Measurements from ENCODE around the gene DHH. TPM values are rescaled to one million over a fixed set of nuclear protein-coding genes. Genes with fewer than 3 reads are reported as not detected.

Gene DHH
- total and polyA plus RNA-seq, 10 of the 15 experiments (the other 5 are each of a cell fraction or from before 2014, with no cell fraction given) = 0.01 TPM; not detected in 9

- in situ Hi-C loops (cut with MboI) = loop anchor here (10.0 kb wide), 1 partner anchor 170 kb away; no protein-coding TSS in a partner anchor
- peaks cover 25% of the 10 kb centered on the region for H3K79me2 ChIP-seq (ENCODE audit: control insufficient read depth, insufficient read depth, low read length)
- H3K4me1 ChIP-seq (ENCODE audit: control insufficient read depth, insufficient read depth, low read length) = peaks cover 4% of the 10 kb centered on the region; the same call in 1 of the 2 replicates
- H3K4me2 ChIP-seq (ENCODE audit: control insufficient read depth, insufficient read depth) = no peak overlapping the region
- RAD21 ChIA-PET (ENCODE audit: unreplicated experiment) = interaction anchor here (0.6 to 4.3 kb wide), 10 partner anchors 8 to 172 kb away, joined by 3 to 66 read pairs (median 8); partner anchors contain the start of genes DHH and TUBA1B
- no peak overlapping the region for H2AFZ ChIP-seq (ENCODE audit: control insufficient read depth, low read depth, low read length)
- H3K9ac ChIP-seq (ENCODE audit: control insufficient read depth, insufficient read depth, low read length) = no peak overlapping the region
- WGBS (ENCODE audit: insufficient coverage, insufficient replicate concordance, low lambda C conversion rate, missing lambda C conversion rate) = 80% methylated on average over 5 of the region's 5 CpGs
- FAIRE-seq = no peak
- ATAC-seq = no peak
- POLR2A ChIA-PET = interaction anchor here (0.8 to 1.3 kb wide), 5 partner anchors 23 to 171 kb away, joined by 3 to 7 read pairs (median 4); partner anchors contain the start of gene TUBA1B
- H4K20me1 ChIP-seq (ENCODE audit: control insufficient read depth, insufficient read depth) = no peaks in the 10 kb centered on the region
- no peak for DNase-seq (ENCODE audit: low read depth, low spot score)
- no peaks in the 10 kb centered on the region for H3K27me3 ChIP-seq (replicated peaks in 1 of 2; ENCODE audit: control insufficient read depth in 2 of 2, insufficient read depth in 2 of 2, low read length in 1 of 2)
- intact Hi-C loops (cut with micrococcal nuclease; ENCODE audit: unreplicated experiment) = loop anchor here (1.0 to 5.0 kb wide), 4 partner anchors 24 to 171 kb away; partner anchors contain the start of gene LMBR1L
- TF ChIP-seq IRF4 (IDR thresholded peaks at IDR 0.05; ENCODE audit: low read depth, low read length) = no peak
- TF ChIP-seq BACH1 (IDR thresholded peaks at IDR 0.05; ENCODE audit: borderline replicate concordance) = no peak
- TF ChIP-seq ZNF687 (IDR thresholded peaks at IDR 0.05) = no peak
- no peak for TF ChIP-seq MLLT1 (IDR thresholded peaks at IDR 0.05)
- no peak for TF ChIP-seq BCLAF1 (IDR thresholded peaks at IDR 0.05)
- TF ChIP-seq HDAC2 (IDR thresholded peaks at IDR 0.05) = no peak
- no peak for TF ChIP-seq CBX3 (IDR thresholded peaks at IDR 0.05; ENCODE audit: borderline replicate concordance, low read depth)
- TF ChIP-seq SMARCA5 (IDR thresholded peaks at IDR 0.05) = no peak
- TF ChIP-seq CHD4 (IDR thresholded peaks at IDR 0.05) = no peak
- no peak for TF ChIP-seq CREB1 (IDR thresholded peaks at IDR 0.05; ENCODE audit: low read depth)
- no peaks in the 10 kb centered on the region for H3K9me3 ChIP-seq (replicated peaks; ENCODE audit: control insufficient read depth, insufficient read depth, low read length)
- no peaks in the 10 kb centered on the region for H3K36me3 ChIP-seq (ENCODE audit: control insufficient read depth in 2 of 2, insufficient read depth in 2 of 2, low read length in 1 of 2)
- SMC1A ChIA-PET (ENCODE audit: uncharacterized antibody, unreplicated experiment) = interaction anchor here (0.8 to 6.7 kb wide), 16 partner anchors 8 to 171 kb away, joined by 3 to 82 read pairs (median 5); partner anchors contain the start of genes DHH, LMBR1L, TUBA1A and TUBA1B
- CTCF ChIA-PET = interaction anchor here (0.6 to 12.5 kb wide), 35 partner anchors 9 to 202 kb away, joined by 3 to 254 read pairs (median 7); partner anchors contain the start of genes DHH, LMBR1L and TUBA1B
- no peak overlapping the region for H3K4me3 ChIP-seq
- no peak overlapping the region for H3K27ac ChIP-seq (ENCODE audit: control insufficient read depth, insufficient read depth)
- no TSS peak for BruUV-seq (replicated peaks)
Measured at GRCh38 chr12:49064767-49065152, 29.8 kb downstream of the DHH start.
